Smooth muscle cell (in vitro differentiated cells): ENCODE results near the gene MUCL1. TPM values are rescaled to one million over a fixed set of nuclear protein-coding genes. Genes with fewer than 3 reads are reported as not detected.

ENCODE experiments used
- DNase-seq: peaks from one replicate; lab custom pipeline; 2025; ENCODE audit not compliant: unreplicated experiment; lab: John Stamatoyannopoulos, UW
- H2AFZ ChIP-seq: fragments of 200-600 bp; sonication (generic); 2 replicates; pipeline ENCODE4 v1.6.0; 2016; ENCODE audit warnings: antibody characterized with exemption, low read depth, mild to moderate bottlenecking
- H3F3A ChIP-seq: fragments of 200-600 bp; sonication (generic); 2 replicates; pipeline ENCODE4 v1.6.0; 2017; ENCODE audit warnings: antibody characterized with exemption, low read depth
- H3K27ac ChIP-seq: fragments of 200-600 bp; sonication (generic); 2 replicates; pipeline ENCODE4 v1.5.1; 2016; ENCODE audit warnings: low read depth, mild to moderate bottlenecking
- H3K27me3 ChIP-seq: fragments of 200-600 bp; sonication (generic); 2 replicates; pipeline ENCODE4 v1.6.1; 2016; ENCODE audit warnings: low read depth, mild to moderate bottlenecking
- H3K36me3 ChIP-seq: fragments of 200-600 bp; sonication (generic); 2 replicates; pipeline ENCODE4 v1.5.1; 2016; ENCODE audit warnings: low read depth
- H3K4me1 ChIP-seq: fragments of 200-600 bp; sonication (generic); 2 replicates; pipeline ENCODE4 v1.5.1; 2016; ENCODE audit warnings: low read depth
- H3K4me2 ChIP-seq: fragments of 200-600 bp; sonication (generic); 2 replicates; pipeline ENCODE4 v1.6.0; 2016; ENCODE audit warnings: mild to moderate bottlenecking
- H3K4me3 ChIP-seq: fragments of 200-600 bp; sonication (generic); 2 replicates; pipeline ENCODE4 v1.5.1; 2016; ENCODE audit warnings: mild to moderate bottlenecking
- H3K79me2 ChIP-seq: fragments of 200-600 bp; sonication (generic); 2 replicates; pipeline ENCODE4 v1.6.0; 2016; ENCODE audit warnings: low read depth, mild to moderate bottlenecking
- H3K9ac ChIP-seq: fragments of 200-600 bp; sonication (generic); 2 replicates; pipeline ENCODE4 v1.6.0; 2016; ENCODE audit warnings: low read depth
- H3K9me3 ChIP-seq: fragments of 200-600 bp; sonication (generic); replicated peaks from 2 replicates; pipeline ENCODE4 v1.5.1; 2016; ENCODE audit warnings: low read depth
- H4K20me1 ChIP-seq: fragments of 200-600 bp; sonication (generic); 2 replicates; pipeline ENCODE4 v1.6.0; 2016; ENCODE audit warnings: low read depth
- CTCF ChIP-seq: fragments of 200-600 bp; sonication (generic); IDR thresholded peaks from 2 replicates; pipeline ENCODE4 v1.5.1; 2017; ENCODE audit warnings: borderline replicate concordance, mild to moderate bottlenecking, antibody characterized with exemption; ENCODE audit not compliant: insufficient read depth, poor library complexity, severe bottlenecking
- WGBS: methylation state at CpG from one replicate; pipeline ENCODE4 v1.1.7; 2016; ENCODE audit warnings: low lambda C conversion rate; 5-methylcytosine and 5-hydroxymethylcytosine counted together
- polyA plus RNA-seq: library from polyadenylated mRNA; unstranded; fragments of >200 nt; fragmentation: Nextera tagmentation; extraction: Ambion mirVana; gene quantifications from 2 replicates; pipeline ENCODE4 v1.2.1, GENCODE V29; 2016
- total RNA-seq: library from RNA; depleted of rRNA; stranded (reverse); fragments of >200 nt; gene quantifications from 2 replicates; pipeline ENCODE4 v1.2.3, GENCODE V29; 2014

Gene MUCL1
- total and polyA plus RNA-seq, 2 experiments from 2014 or later = 3.7 to 11.8 TPM

GRCh38 chr12:54830199-54830598, 24.1 kb upstream of the MUCL1 start:
- H3K27me3 ChIP-seq = no peaks in the 10 kb centered on the region
- TF ChIP-seq CTCF = no peak
- H3K27ac ChIP-seq = no peak overlapping the region

GRCh38 chr12:54831631-54832030, 22.7 kb upstream of the MUCL1 start:
- H3K4me3 ChIP-seq = no peak overlapping the region
- no peak for DNase-seq
- H3K27me3 ChIP-seq = no peaks in the 10 kb centered on the region
- no peaks in the 10 kb centered on the region for H4K20me1 ChIP-seq
- no peaks in the 10 kb centered on the region for H3F3A ChIP-seq
- no peaks in the 10 kb centered on the region for H3K4me1 ChIP-seq
- H2AFZ ChIP-seq = no peak overlapping the region
- TF ChIP-seq CTCF = no peak
- H3K79me2 ChIP-seq = no peaks in the 10 kb centered on the region
- no peak overlapping the region for H3K27ac ChIP-seq
- WGBS = 95% methylated on average over 1 of the region's 1 CpG
- H3K9ac ChIP-seq = no peak overlapping the region
- H3K36me3 ChIP-seq = no peaks in the 10 kb centered on the region
- H3K9me3 ChIP-seq = no peaks in the 10 kb centered on the region
- H3K4me2 ChIP-seq = no peak overlapping the region

More at GRCh38 chr12:54830199-54830598, 24.1 kb upstream of the MUCL1 start:
- no peaks in the 10 kb centered on the region for H3F3A ChIP-seq
- H3K4me3 ChIP-seq = no peak overlapping the region
- DNase-seq = no peak
- no peak overlapping the region for H3K4me2 ChIP-seq
- H4K20me1 ChIP-seq = no peaks in the 10 kb centered on the region
- no peaks in the 10 kb centered on the region for H3K36me3 ChIP-seq
- no peak overlapping the region for H2AFZ ChIP-seq
- H3K79me2 ChIP-seq = no peaks in the 10 kb centered on the region
- no peaks in the 10 kb centered on the region for H3K9me3 ChIP-seq
- H3K4me1 ChIP-seq = no peaks in the 10 kb centered on the region
- no peak overlapping the region for H3K9ac ChIP-seq

GRCh38 chr12:54840244-54840865, 14.0 kb upstream of the MUCL1 start:
- Histone ChIP-seq H3K9me3 (no peaks in the 10 kb centered on the region), H3K27ac (no peak overlapping the region), H3K9ac (no peak overlapping the region), H3K4me1 (no peaks in the 10 kb centered on the region), H3K79me2 (no peaks in the 10 kb centered on the region), H3K4me2 (no peak overlapping the region), H3F3A (no peaks in the 10 kb centered on the region), H4K20me1 (no peaks in the 10 kb centered on the region), H3K36me3 (no peaks in the 10 kb centered on the region), H3K27me3 (no peaks in the 10 kb centered on the region), H3K4me3 (no peak overlapping the region), H2AFZ (no peak overlapping the region)
- no peak for DNase-seq
- no peak for TF ChIP-seq CTCF
- WGBS = 81% methylated on average over 3 of the region's 3 CpGs

GRCh38 chr12:54857406-54857805, 3.1 kb downstream of the MUCL1 start:
- Histone ChIP-seq H4K20me1 (no peaks in the 10 kb centered on the region), H3K4me1 (no peaks in the 10 kb centered on the region), H3K9ac (no peak overlapping the region), H3K27me3 (peaks cover 5% of the 10 kb centered on the region), H3K4me2 (no peak overlapping the region), H3K27ac (no peak overlapping the region), H3K9me3 (no peaks in the 10 kb centered on the region), H3K79me2 (no peaks in the 10 kb centered on the region), H3K36me3 (no peaks in the 10 kb centered on the region), H3F3A (no peaks in the 10 kb centered on the region), H3K4me3 (no peak overlapping the region), H2AFZ (no peak overlapping the region)
- no peak for TF ChIP-seq CTCF
- no peak for DNase-seq
- 87% methylated on average over 2 of the region's 2 CpGs for WGBS
